H1 (cell line): ENCODE data around the gene COL20A1.

Experiments used
- ASH2L ChIP-seq: fragments of 200-600, 300-600 bp; sonication (generic); IDR thresholded peaks from one replicate; pipeline ENCODE4 v1.7.1; 2017; ENCODE audit warnings: low read length
- BRCA1 ChIP-seq: IDR thresholded peaks from 2 replicates; pipeline ENCODE4 v1.6.1; 2012; ENCODE audit warnings: low read depth, low read length, improper control_type of control experiment
- CEBPB ChIP-seq: IDR thresholded peaks from 2 replicates; pipeline ENCODE4 v1.6.1; 2012; ENCODE audit warnings: low read depth, low read length
- CTCF ChIP-seq, 3 experiments: IDR thresholded peaks; 1 replicate in 2 of 3; 2 replicates in 1 of 3; pipeline versions ENCODE4 v1.5.1 to v1.6.1; 2011; ENCODE audit warnings: low read length in 3 of 3, mild to moderate bottlenecking in 3 of 3, inconsistent platforms in 2 of 3, low read depth in 1 of 3, moderate library complexity in 1 of 3; ENCODE audit not compliant: insufficient read depth in 1 of 3; ENCODE audit errors: control extremely low read depth in 1 of 3
- KDM1A ChIP-seq: fragments of 200-600, 300-600 bp; sonication (generic); IDR thresholded peaks from 2 replicates; pipeline ENCODE4 v1.7.1; 2016; ENCODE audit warnings: mild to moderate bottlenecking, low read length, borderline replicate concordance
- POLR2A ChIP-seq, 2 experiments: IDR thresholded peaks; 1 replicate in 1 of 2; 2 replicates in 1 of 2; pipeline ENCODE4 v1.6.1; 2011; ENCODE audit warnings: low read depth in 2 of 2, low read length in 2 of 2, mild to moderate bottlenecking in 2 of 2; ENCODE audit errors: control extremely low read depth in 1 of 2
- RAD21 ChIP-seq, 2 experiments: IDR thresholded peaks in 1 of 2; conservative IDR thresholded peaks in 1 of 2; 2 replicates each; pipeline ENCODE4 v1.6.1; 2011; ENCODE audit warnings: low read depth in 2 of 2, low read length in 2 of 2, improper control_type of control experiment in 1 of 2, inconsistent platforms in 1 of 2, mild to moderate bottlenecking in 1 of 2, moderate library complexity in 1 of 2
- SIX5 ChIP-seq: IDR thresholded peaks from 2 replicates; pipeline ENCODE4 v1.6.1; 2011; ENCODE audit warnings: mild to moderate bottlenecking, low read depth, low read length
- TAF1 ChIP-seq: IDR thresholded peaks from 2 replicates; pipeline ENCODE4 v1.6.1; 2011; ENCODE audit warnings: mild to moderate bottlenecking, low read depth, low read length
- TF ChIP-seq, protein P1 (sequence below): IDR thresholded peaks from 2 replicates; pipeline ENCODE4 v1.6.1; 2011; ENCODE audit warnings: low read depth, mild to moderate bottlenecking, low read length; ENCODE audit not compliant: insufficient read depth

- TF ChIP-seq KDM1A = no peak
- TF ChIP-seq RAD21 (IDR thresholded peaks at IDR 0.05 in 1 of 2, conservative IDR thresholded peaks at IDR 0.05 in 1 of 2; ENCODE audit: low read depth in 2 of 2, low read length in 2 of 2) = no peak
- no peak for TF ChIP-seq CEBPB
- TF ChIP-seq ASH2L = no peak
- TF ChIP-seq CTCF (IDR thresholded peaks at IDR 0.05; ENCODE audit: control extremely low read depth in 1 of 3, insufficient read depth in 1 of 3, low read depth in 1 of 3, low read length in 3 of 3) = no peak
- TF ChIP-seq POLR2A (IDR thresholded peaks at IDR 0.05; ENCODE audit: control extremely low read depth in 1 of 2, low read depth in 2 of 2, low read length in 2 of 2) = no peak
- no peak for TF ChIP-seq TAF1
- TF ChIP-seq SIX5 = no peak
- TF ChIP-seq, protein P1, sequence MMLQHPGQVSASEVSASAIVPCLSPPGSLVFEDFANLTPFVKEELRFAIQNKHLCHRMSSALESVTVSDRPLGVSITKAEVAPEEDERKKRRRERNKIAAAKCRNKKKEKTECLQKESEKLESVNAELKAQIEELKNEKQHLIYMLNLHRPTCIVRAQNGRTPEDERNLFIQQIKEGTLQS = no peak
- no peak for TF ChIP-seq BRCA1
Measured at GRCh38 chr20:63294536-63294900, 1.5 kb downstream of the COL20A1 start.
